ENCODE data around the gene SLC12A9.

GRCh38 chr7:100865938-100866728 is 13.6 kb downstream of the SLC12A9 start:
- no peak for TF ChIP-seq CTCF (IDR thresholded peaks at IDR 0.05; ENCODE audit: borderline replicate concordance, extremely low read depth, low read length, poor library complexity, severe bottlenecking)
- no peak for TF ChIP-seq EZH2 (IDR thresholded peaks at IDR 0.05; ENCODE audit: borderline replicate concordance, low read depth, low read length, severe bottlenecking)

Data from DND-41 (cell line).